Fibroblast of lung (primary cell): Measurements from ENCODE around the gene CADM2. TPM values are rescaled to one million over a fixed set of nuclear protein-coding genes. Genes with fewer than 3 reads are reported as not detected.
"Not testable (repeated sequence)": the region's sequence is repeated elsewhere in the genome, so short reads cannot be mapped to it uniquely, and the experiment has no call there.

Experiments used
- DNase-seq, 2 donors: peaks; one replicate each; pipeline versions ENCODE4 v3.0.0 to v3.0.0-alpha.2; 2010; ENCODE audit warnings: low read depth in 2 of 2
- H2AFZ ChIP-seq: 2 replicates; pipeline ENCODE4 v1.5.1; 2012; ENCODE audit warnings: low read length, control low read depth, inconsistent platforms
- H3K27ac ChIP-seq: 2 replicates; pipeline ENCODE4 v1.5.1; 2011; ENCODE audit warnings: low read length, control low read depth; ENCODE audit not compliant: insufficient read depth
- H3K27me3 ChIP-seq: 2 replicates; pipeline ENCODE4 v1.5.1; 2011; ENCODE audit warnings: mild to moderate bottlenecking, low read length; ENCODE audit not compliant: control insufficient read depth, insufficient read depth
- H3K36me3 ChIP-seq: 2 replicates; pipeline ENCODE4 v1.5.1; 2011; ENCODE audit warnings: low read length; ENCODE audit not compliant: control insufficient read depth, insufficient read depth
- H3K4me1 ChIP-seq: 2 replicates; pipeline ENCODE4 v1.5.1; 2011; ENCODE audit warnings: low read length; ENCODE audit not compliant: control insufficient read depth, insufficient read depth; ENCODE audit errors: extremely low read depth
- H3K4me2 ChIP-seq: 2 replicates; pipeline ENCODE4 v1.5.1; 2011; ENCODE audit warnings: low read length, control low read depth; ENCODE audit not compliant: insufficient read depth; ENCODE audit errors: extremely low read depth
- H3K4me3 ChIP-seq, 4 experiments: fragments of 200-600 bp in 1 of 4; sonication (generic) in 1 of 4; replicated peaks in 1 of 4; 2 replicates each; pipeline ENCODE4 v1.5.1; 2011 to 2016; ENCODE audit warnings: low read length in 4 of 4, low read depth in 3 of 4, mild to moderate bottlenecking in 3 of 4, control low read depth in 2 of 4, inconsistent platforms in 1 of 4, mixed read lengths in 1 of 4; ENCODE audit not compliant: insufficient read depth in 1 of 4; ENCODE audit errors: control extremely low read depth in 1 of 4
- H3K79me2 ChIP-seq: 2 replicates; pipeline ENCODE4 v1.5.1; 2012; ENCODE audit warnings: mild to moderate bottlenecking, low read length, inconsistent platforms; ENCODE audit not compliant: control insufficient read depth, insufficient read depth
- H3K9ac ChIP-seq: 2 replicates; pipeline ENCODE4 v1.5.1; 2011; ENCODE audit warnings: mild to moderate bottlenecking, low read length, control low read depth; ENCODE audit not compliant: insufficient read depth
- H3K9me3 ChIP-seq: 2 replicates; pipeline ENCODE4 v1.5.1; 2012; ENCODE audit warnings: low read depth, low read length; ENCODE audit not compliant: control insufficient read depth, insufficient read depth
- H4K20me1 ChIP-seq: 2 replicates; pipeline ENCODE4 v1.5.1; 2011; ENCODE audit warnings: low read length; ENCODE audit not compliant: control insufficient read depth, insufficient read depth; ENCODE audit errors: extremely low read depth
- CTCF ChIP-seq, 2 donors: IDR thresholded peaks in 1 of 2; conservative IDR thresholded peaks in 1 of 2; 1 replicate in 1 of 2; 2 replicates in 1 of 2; pipeline ENCODE4 v1.5.1; 2011 to 2012; ENCODE audit warnings: low read length in 2 of 2, control low read depth in 1 of 2, inconsistent platforms in 1 of 2, low read depth in 1 of 2, mild to moderate bottlenecking in 1 of 2
- EZH2 ChIP-seq: IDR thresholded peaks from 2 replicates; pipeline ENCODE4 v1.5.1; 2012; ENCODE audit warnings: low read length, control low read depth, mild to moderate bottlenecking; ENCODE audit errors: missing control alignments
- polyA plus RNA-seq, 2 donors: library from polyadenylated mRNA; depleted of rRNA in 1 of 2; stranded (reverse) in 1 of 2; unstranded in 1 of 2; fragments of >200 nt; gene quantifications; 2 replicates each; pipeline ENCODE4 v1.2.1, GENCODE V29; 2011 to 2012; ENCODE audit warnings: missing spikeins in 1 of 2
- total RNA-seq: library from RNA; depleted of rRNA; stranded (reverse); fragments of >200 nt; gene quantifications from 2 replicates; pipeline ENCODE4 v1.2.1, GENCODE V29; 2014

The CADM2 gene
- total and polyA plus RNA-seq, 2 donors (not counting 1 experiment from before 2014, with no cell fraction given), result under 0.01 to 0.12 TPM

DNA sequence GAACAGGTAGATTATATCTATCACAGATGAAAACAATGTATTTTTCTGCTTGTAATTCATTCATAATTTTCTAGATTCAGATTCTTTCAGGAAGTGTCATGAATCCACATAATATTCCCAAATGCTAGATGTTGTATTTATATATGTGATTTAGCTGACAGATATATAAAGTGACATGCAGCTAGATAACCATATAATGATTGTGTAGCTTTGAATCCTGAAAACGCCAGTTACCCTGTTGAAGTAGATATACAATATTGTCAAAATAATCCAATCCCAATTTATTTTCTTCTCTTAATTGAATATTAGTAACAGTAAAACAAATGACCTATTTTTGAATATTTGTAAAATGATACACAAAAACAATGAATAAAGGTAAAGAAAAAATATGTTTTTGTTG lies 738.4 kb downstream of the CADM2 start:
- Histone ChIP-seq H3K9ac (no peak overlapping the region), H4K20me1 (no peaks in the 10 kb centered on the region), H3K27me3 (no peaks in the 10 kb centered on the region), H3K9me3 (no peaks in the 10 kb centered on the region), H3K4me1 (no peaks in the 10 kb centered on the region), H3K4me3 (no peak overlapping the region), H3K27ac (no peak overlapping the region), H3K36me3 (no peaks in the 10 kb centered on the region), H3K79me2 (no peaks in the 10 kb centered on the region), H3K4me2 (no peak overlapping the region), H2AFZ (no peak overlapping the region)
- no peak for DNase-seq
- TF ChIP-seq CTCF (conservative IDR thresholded peaks at IDR 0.05 in 1 of 2, IDR thresholded peaks at IDR 0.05 in 1 of 2; ENCODE audit: low read depth in 1 of 2, low read length in 2 of 2) (no peak), EZH2 (no peak)

DNA sequence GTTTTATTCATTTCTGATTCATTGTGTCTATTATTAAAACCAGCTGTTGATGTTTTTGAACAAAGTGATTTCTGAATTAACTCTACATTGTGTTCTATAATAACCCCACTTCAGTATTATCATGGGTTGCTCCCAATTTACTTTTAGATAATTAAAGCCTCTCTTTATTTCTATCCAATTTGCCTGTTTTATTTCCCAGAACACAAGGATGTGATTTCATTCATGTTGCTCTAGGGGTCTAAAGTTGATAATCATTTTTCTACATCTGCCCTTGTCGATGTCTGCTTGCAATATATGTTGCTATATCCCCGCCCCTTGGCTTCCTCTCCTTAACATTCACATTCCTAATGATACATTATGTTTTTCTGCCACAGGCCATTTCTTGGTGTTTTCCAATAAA lies 747.3 kb downstream of the CADM2 start:
- Histone ChIP-seq H3K4me2 (no peak overlapping the region), H3K27ac (no peak overlapping the region), H3K36me3 (no peaks in the 10 kb centered on the region), H3K9me3 (no peaks in the 10 kb centered on the region), H4K20me1 (no peaks in the 10 kb centered on the region), H2AFZ (no peak overlapping the region), H3K79me2 (no peaks in the 10 kb centered on the region), H3K4me1 (no peaks in the 10 kb centered on the region), H3K4me3 (no peak overlapping the region), H3K27me3 (no peaks in the 10 kb centered on the region), H3K9ac (no peak overlapping the region)
- no peak for DNase-seq
- no peak for TF ChIP-seq EZH2
- no peak for TF ChIP-seq CTCF (conservative IDR thresholded peaks at IDR 0.05 in 1 of 2, IDR thresholded peaks at IDR 0.05 in 1 of 2; ENCODE audit: low read depth in 1 of 2, low read length in 2 of 2)

DNA sequence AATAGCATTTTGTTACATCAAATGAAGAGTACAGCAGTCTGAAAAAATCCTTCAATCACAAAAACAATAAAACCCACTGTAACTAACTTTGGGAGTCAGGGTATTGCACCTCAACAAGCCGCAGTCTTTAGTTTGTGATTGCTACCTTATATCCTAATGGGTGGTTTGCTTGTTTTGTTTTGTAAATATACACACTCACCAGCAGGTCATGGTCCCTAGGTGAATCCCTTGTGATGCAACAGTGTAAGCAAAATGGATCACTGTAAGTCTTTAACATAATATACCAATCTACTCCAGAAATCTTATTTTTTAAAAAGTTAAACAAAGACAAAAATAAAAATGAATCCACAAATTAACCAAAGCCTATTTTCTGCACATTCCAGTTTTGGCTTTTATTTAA lies 749.5 kb downstream of the CADM2 start:
- not testable (repeated sequence) for H3K27ac ChIP-seq, H3K4me2 ChIP-seq, H2AFZ ChIP-seq, H3K27me3 ChIP-seq, H3K9me3 ChIP-seq, H3K4me3 ChIP-seq, H3K9ac ChIP-seq, DNase-seq, H3K36me3 ChIP-seq, H3K4me1 ChIP-seq, H4K20me1 ChIP-seq, H3K79me2 ChIP-seq
